Right lobe of liver (tissue), 6 donors: ENCODE measurements around the gene NLRP9. TPM values are rescaled to one million over a fixed set of nuclear protein-coding genes. Genes with fewer than 3 reads are reported as not detected.
A peak's percentile ranks its signal among the peaks of the same experiment; 100 is the strongest.

ENCODE experiments used
- ATAC-seq, 4 donors: fragments of 200-7000 bp; cut with Tn5 transposase; one replicate each; pipeline ENCODE4 v1.9.1; 2020; ENCODE audit warnings: mild to moderate bottlenecking in 4 of 4, moderate library complexity in 4 of 4
- DNase-seq, 3 donors: peaks; one replicate each; pipeline ENCODE4 v3.0.0-alpha.2; 2020
- H3K27ac ChIP-seq, 3 donors: fragments of 200-600 bp; one replicate each; pipeline ENCODE4 v1.8.0; 2022
- H3K27me3 ChIP-seq, 2 donors: fragments of 200-600 bp; one replicate each; pipeline ENCODE4 v1.8.0; 2022
- H3K36me3 ChIP-seq, 4 donors: fragments of 200-600 bp; sonication (generic) in 1 of 4; one replicate each; pipeline versions ENCODE4 v1.5.1 to v1.8.0; 2017 to 2022; ENCODE audit warnings: control low read depth in 1 of 4
- H3K4me1 ChIP-seq, 4 donors: fragments of 200-600 bp; sonication (generic) in 1 of 4; one replicate each; pipeline versions ENCODE4 v1.5.1 to v1.8.0; 2017 to 2022; ENCODE audit warnings: control low read depth in 1 of 4
- H3K4me3 ChIP-seq, 3 donors: fragments of 200-600 bp; one replicate each; pipeline ENCODE4 v1.8.0; 2022
- H3K9me3 ChIP-seq, 4 donors: fragments of 200-600 bp; sonication (generic) in 1 of 4; one replicate each; pipeline versions ENCODE4 v1.5.1 to v1.8.0; 2017 to 2022; ENCODE audit warnings: control low read depth in 1 of 4
- CTCF ChIP-seq, 4 donors: fragments of 200-600 bp in 3 of 4; fragments of 450-650 bp in 1 of 4; IDR thresholded peaks; one replicate each; pipeline versions ENCODE4 v1.5.1 to v1.8.0; 2016 to 2022; ENCODE audit warnings: antibody characterized with exemption in 4 of 4, mild to moderate bottlenecking in 2 of 4
- POLR2A ChIP-seq: fragments of 450-650 bp; IDR thresholded peaks from one replicate; pipeline ENCODE4 v1.6.1; 2017; ENCODE audit warnings: antibody characterized with exemption, mild to moderate bottlenecking
- WGBS: methylation state at CpG from one replicate; pipeline ENCODE4 v1.1.6; 2018; ENCODE audit warnings: low coverage, low lambda C conversion rate; ENCODE audit not compliant: insufficient coverage; ENCODE audit errors: missing lambda C conversion rate; 5-methylcytosine and 5-hydroxymethylcytosine counted together
- intact Hi-C, 2 donors: fragments of 100-400 bp; cut with DNase I; formaldehyde crosslinking; loops; one replicate each; pipeline versions ENCODE4 v1.11.2 to v1.14.1; 2022
- total RNA-seq, 6 experiments: library from RNA; depleted of rRNA in 2 of 6; stranded (reverse); fragments of >200 nt in 2 of 6; fragmentation: NEBNext Ultra II Directional in 3 of 6; extraction: Animal tissue kit (Norgen Biotek cat#: 25700) in 3 of 6; gene quantifications; one replicate each; pipeline versions ENCODE4 v1.1.0 to v1.2.4, GENCODE V29; 2016 to 2023
- donor health status: DM: no; HTN: yes; CAD: no.
- donor health status: DM: no; HTN: no; CAD: no.
- donor health status: DM: no; HTN: no; CAD: no.
- donor health status: DM: no; HTN: yes; CAD: no.
- donor health status: DM: no; HTN: yes; CAD: no.

NLRP9 gene
- total RNA-seq, 6 experiments from 2014 or later: not detected

GRCh38 chr19:55689411-55690108 lies 48.6 kb downstream of the NLRP9 start:
- intact Hi-C loops: loop anchor here in 1 of 2 donors (10.0 kb wide), 1 partner anchor 115 kb away; no protein-coding TSS in a partner anchor
- DNase-seq: peak in 1 of 3 donors; percentile 16
- no peak for ATAC-seq
- Histone ChIP-seq H3K9me3 (no peaks in the 10 kb centered on the region), H3K36me3 (peaks cover 3 to 58% (median 27%) of the 10 kb centered on the region in 4 donors), H3K27ac (no peak overlapping the region), H3K4me3 (no peak overlapping the region), H3K27me3 (no peaks in the 10 kb centered on the region), H3K4me1 (peaks cover 0 to 10% (median 3%) of the 10 kb centered on the region in 4 donors)
- TF ChIP-seq CTCF (IDR thresholded peaks at IDR 0.05) (no peak), POLR2A (no peak)
- WGBS: 85% methylated on average over 4 of the region's 35 CpGs

GRCh38 chr19:55688422-55689218 lies 49.6 kb downstream of the NLRP9 start:
- ATAC-seq (no peak), DNase-seq (peak in 2 of 3 donors; percentile 16 to 18)
- no peak overlapping the region for H3K4me3 ChIP-seq
- H3K9me3 ChIP-seq: no peaks in the 10 kb centered on the region
- intact Hi-C loops: loop anchor here in 1 of 2 donors (10.0 kb wide), 1 partner anchor 116 kb away; no protein-coding TSS in a partner anchor
- TF ChIP-seq POLR2A (no peak), CTCF (IDR thresholded peaks at IDR 0.05) (no peak)
- H3K27me3 ChIP-seq: no peaks in the 10 kb centered on the region
- peaks cover 3 to 50% (median 24%) of the 10 kb centered on the region in 4 donors for H3K36me3 ChIP-seq
- peaks cover 0 to 17% (median 5%) of the 10 kb centered on the region in 4 donors for H3K4me1 ChIP-seq
- H3K27ac ChIP-seq: no peak overlapping the region
- 70% methylated on average over 9 of the region's 27 CpGs for whole genome bisulfite sequencing

- Histone ChIP-seq H3K27ac (no peak overlapping the region), H3K4me3 (no peak overlapping the region), H3K27me3 (no peaks in the 10 kb centered on the region), H3K36me3 (peaks cover 0 to 39% (median 20%) of the 10 kb centered on the region in 4 donors), H3K4me1 (peaks cover 0 to 26% (median 9%) of the 10 kb centered on the region in 4 donors), H3K9me3 (no peaks in the 10 kb centered on the region)
- peak in 2 of 3 donors; percentile 24 to 54 for DNase-seq
- no peak for ATAC-seq
- intact Hi-C loops: loop anchor here in 1 of 2 donors (10.0 kb wide), 1 partner anchor 117 kb away; no protein-coding TSS in a partner anchor
- WGBS: 92% methylated on average over 2 of the region's 22 CpGs
- TF ChIP-seq CTCF (IDR thresholded peaks at IDR 0.05) (no peak), POLR2A (no peak)
These were observed 50.7 kb downstream of the NLRP9 start for GRCh38 chr19:55687281-55688201.
